ENCODE measurements around the gene PSMC5.
"Not testable (repeated sequence)": the region's sequence is repeated elsewhere in the genome, so short reads cannot be mapped to it uniquely, and the experiment has no call there.

The PSMC5 gene

GRCh38 chr17:63874061-63874626 is 46.9 kb downstream of the PSMC5 start:
- DNase-seq: not testable (repeated sequence)

- not testable (repeated sequence) for DNase-seq
Observed at GRCh38 chr17:63874693-63875092, 47.5 kb downstream of the PSMC5 start.

- not testable (repeated sequence) for DNase-seq
Observed at GRCh38 chr17:63878413-63878812, 51.2 kb downstream of the PSMC5 start.

GRCh38 chr17:63880706-63881105 is 53.5 kb downstream of the PSMC5 start:
- DNase-seq: no peak

GRCh38 chr17:63881337-63881736 is 54.1 kb downstream of the PSMC5 start:
- not testable (repeated sequence) for DNase-seq

Data from activated CD4-positive, alpha-beta T cell treated with anti-CD3 and anti-CD28 coated beads, Interleukin-2, amount 50 U/mL, for 16 hours (primary cell).